Fibroblast of villous mesenchyme (primary cell): Measurements from ENCODE around the gene EHD4. TPM values are rescaled to one million over a fixed set of nuclear protein-coding genes. Genes with fewer than 3 reads are reported as not detected.

Experiments used
- DNase-seq: peaks from one replicate; pipeline ENCODE4 v3.0.0-alpha.2; 2010; ENCODE audit warnings: low read depth
- H3K4me3 ChIP-seq: 2 replicates; pipeline ENCODE4 v1.5.1; 2011; ENCODE audit warnings: low read depth, mild to moderate bottlenecking, low read length
- total RNA-seq: library from RNA; depleted of rRNA; stranded (reverse); fragments of >200 nt; gene quantifications from 2 replicates; pipeline ENCODE4 v1.2.3, GENCODE V29; 2012
- TF ChIP-seq, protein P1 (sequence below): IDR thresholded peaks from 2 replicates; pipeline ENCODE4 v1.5.1; 2012; ENCODE audit warnings: low read depth, mild to moderate bottlenecking, low read length; ENCODE audit not compliant: insufficient read depth

EHD4 gene
- total RNA-seq, 1 donor: 19.0 TPM

DNA sequence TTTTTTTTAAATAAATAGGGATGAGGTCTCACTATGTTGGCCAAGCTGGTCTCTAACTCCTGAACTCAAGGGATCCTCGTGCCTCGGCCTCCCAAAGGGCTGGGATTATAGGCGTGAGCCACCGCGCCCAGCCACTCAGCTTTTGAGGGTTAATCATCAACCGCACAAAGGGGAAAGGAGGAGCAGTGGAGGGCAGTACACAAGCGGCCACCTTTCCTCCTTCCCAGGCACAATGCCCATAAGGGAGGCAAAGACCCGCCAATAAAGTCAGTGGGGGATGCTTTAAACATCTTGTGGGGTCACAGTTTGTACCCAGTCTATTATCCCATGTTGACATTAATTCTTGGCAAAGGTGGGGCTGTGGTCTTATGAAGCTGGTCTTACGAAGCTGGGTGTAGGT is 32.4 kb downstream of the EHD4 start:
- TF ChIP-seq, protein P1, sequence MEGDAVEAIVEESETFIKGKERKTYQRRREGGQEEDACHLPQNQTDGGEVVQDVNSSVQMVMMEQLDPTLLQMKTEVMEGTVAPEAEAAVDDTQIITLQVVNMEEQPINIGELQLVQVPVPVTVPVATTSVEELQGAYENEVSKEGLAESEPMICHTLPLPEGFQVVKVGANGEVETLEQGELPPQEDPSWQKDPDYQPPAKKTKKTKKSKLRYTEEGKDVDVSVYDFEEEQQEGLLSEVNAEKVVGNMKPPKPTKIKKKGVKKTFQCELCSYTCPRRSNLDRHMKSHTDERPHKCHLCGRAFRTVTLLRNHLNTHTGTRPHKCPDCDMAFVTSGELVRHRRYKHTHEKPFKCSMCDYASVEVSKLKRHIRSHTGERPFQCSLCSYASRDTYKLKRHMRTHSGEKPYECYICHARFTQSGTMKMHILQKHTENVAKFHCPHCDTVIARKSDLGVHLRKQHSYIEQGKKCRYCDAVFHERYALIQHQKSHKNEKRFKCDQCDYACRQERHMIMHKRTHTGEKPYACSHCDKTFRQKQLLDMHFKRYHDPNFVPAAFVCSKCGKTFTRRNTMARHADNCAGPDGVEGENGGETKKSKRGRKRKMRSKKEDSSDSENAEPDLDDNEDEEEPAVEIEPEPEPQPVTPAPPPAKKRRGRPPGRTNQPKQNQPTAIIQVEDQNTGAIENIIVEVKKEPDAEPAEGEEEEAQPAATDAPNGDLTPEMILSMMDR: no peak
- no peak overlapping the region for H3K4me3 ChIP-seq
- no peak for DNase-seq

DNA sequence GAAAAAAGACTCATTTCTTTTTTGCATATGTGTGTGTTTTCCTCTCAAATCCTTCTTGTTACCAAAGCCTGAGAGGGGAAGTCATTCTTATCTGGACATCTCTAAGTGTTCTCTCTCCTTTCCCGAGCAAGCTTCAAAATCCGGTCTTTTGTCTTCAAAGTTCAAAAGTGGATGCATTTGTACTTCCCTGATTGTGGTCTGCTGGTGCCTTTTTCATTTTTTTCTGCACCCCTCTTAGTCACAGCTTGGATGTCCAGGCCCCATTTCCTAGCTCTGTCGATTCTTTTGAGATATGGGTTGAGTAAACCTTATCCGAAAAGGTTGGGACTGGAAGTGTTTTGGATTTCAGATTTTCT is 34.8 kb downstream of the EHD4 start:
- TF ChIP-seq, protein P1: no peak
- no peak for DNase-seq
- H3K4me3 ChIP-seq: no peak overlapping the region

DNA sequence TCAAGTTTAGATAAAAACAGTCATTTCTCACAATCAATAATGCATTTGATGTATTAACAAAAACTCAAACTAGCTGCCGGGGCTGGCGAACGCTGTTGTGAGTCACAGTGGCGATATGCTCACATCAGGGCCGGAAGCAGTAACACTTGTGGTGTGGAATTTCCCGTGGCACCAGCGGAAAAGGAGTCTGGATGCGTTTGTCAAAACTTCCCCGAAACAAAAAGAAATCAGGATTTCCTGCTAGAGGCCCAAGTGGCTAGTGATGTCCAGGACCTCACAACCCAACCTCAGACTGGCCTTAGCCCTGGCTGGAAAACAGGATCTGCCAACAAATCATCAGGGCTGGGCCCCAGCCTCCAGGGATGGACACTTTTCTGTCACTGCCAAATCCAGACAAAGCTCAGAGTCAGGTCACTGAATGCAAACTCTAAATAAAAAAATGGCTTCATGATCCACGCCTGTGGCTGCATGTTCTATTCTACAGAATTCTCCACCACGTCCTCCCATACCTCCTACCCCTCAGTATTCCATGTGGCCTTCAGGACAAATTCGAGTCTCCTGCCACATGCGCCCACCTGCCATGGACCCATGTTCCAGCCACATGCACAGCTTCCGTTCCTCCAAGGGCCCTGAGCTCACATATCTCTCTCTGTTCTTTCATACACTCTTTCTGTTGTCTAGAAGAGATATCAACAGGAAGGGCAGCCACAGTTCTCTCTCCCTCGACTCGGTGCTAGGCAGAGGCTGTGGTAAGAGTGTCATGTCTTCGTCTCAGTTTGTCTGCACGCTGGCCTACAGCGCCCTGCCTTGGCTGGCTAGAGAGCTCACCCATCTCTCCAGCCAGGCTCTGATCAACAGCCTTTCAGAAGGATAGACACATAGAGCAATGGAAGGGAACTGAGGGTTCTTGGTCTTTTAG is 35.4 kb downstream of the EHD4 start:
- H3K4me3 ChIP-seq: no peak overlapping the region
- DNase-seq: no peak
- TF ChIP-seq, protein P1: no peak

DNA sequence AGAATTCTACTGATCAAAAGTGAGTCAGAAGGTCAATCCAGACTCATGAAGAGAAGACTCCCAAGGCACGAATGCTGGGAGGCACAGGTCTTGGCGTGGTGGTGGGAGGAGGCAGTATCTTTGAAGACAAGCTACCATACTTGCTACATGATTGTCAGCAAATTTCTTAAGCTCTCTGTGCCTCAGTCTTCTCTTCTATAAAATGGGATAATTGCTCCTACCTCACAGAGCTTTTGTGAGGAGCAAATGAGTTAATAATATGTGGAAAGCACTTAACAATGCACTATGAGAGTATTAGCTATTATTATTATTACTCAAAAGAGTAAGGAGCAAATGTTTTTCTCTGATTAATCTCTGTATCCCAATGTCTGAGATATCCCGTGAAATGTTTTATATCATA is 36.2 kb downstream of the EHD4 start:
- TF ChIP-seq, protein P1: no peak
- no peak overlapping the region for H3K4me3 ChIP-seq
- DNase-seq: no peak

GRCh38 chr15:41935566-41936020 is 36.8 kb downstream of the EHD4 start:
- TF ChIP-seq, protein P1: no peak
- no peak for DNase-seq

GRCh38 chr15:41934843-41935242 is 37.5 kb downstream of the EHD4 start:
- no peak for DNase-seq
- H3K4me3 ChIP-seq: no peak overlapping the region
- TF ChIP-seq, protein P1: no peak

More at GRCh38 chr15:41935566-41936020, 36.8 kb downstream of the EHD4 start:
- no peak overlapping the region for H3K4me3 ChIP-seq
